Adrenal gland (tissue), 12 donors: Measurements from ENCODE around the gene CRACR2A. TPM values are rescaled to one million over a fixed set of nuclear protein-coding genes. Genes with fewer than 3 reads are reported as not detected.

Source experiments
- DNase-seq, 7 donors: peaks; one replicate each; pipeline ENCODE4 v3.0.0-alpha.2; 2019 to 2020
- H3K27ac ChIP-seq, 5 donors: fragments of 200-600 bp; sonication (generic) in 4 of 5; 1 replicate in 3 of 5; 2 replicates in 2 of 5; pipeline versions ENCODE4 v1.5.1 to v1.8.0; 2016 to 2020; ENCODE audit warnings: mild to moderate bottlenecking in 1 of 5
- H3K27me3 ChIP-seq: fragments of 200-600 bp; 2 replicates; pipeline ENCODE4 v1.8.0; 2021
- H3K36me3 ChIP-seq, 2 donors: fragments of 200-600 bp; replicated peaks in 1 of 2; 1 replicate in 1 of 2; 2 replicates in 1 of 2; pipeline versions ENCODE4 v1.5.1 to v1.8.0; 2018 to 2022
- H3K4me1 ChIP-seq, 2 donors: fragments of 200-600 bp; replicated peaks in 1 of 2; 1 replicate in 1 of 2; 2 replicates in 1 of 2; pipeline versions ENCODE4 v1.5.1 to v1.8.0; 2018 to 2021
- H3K4me3 ChIP-seq, 4 donors: fragments of 200-600 bp; sonication (generic) in 3 of 4; one replicate each; pipeline ENCODE4 v1.5.1; 2016 to 2018
- H3K9me3 ChIP-seq, 3 donors: fragments of 200-600 bp; sonication (generic) in 1 of 3; replicated peaks in 1 of 3; 1 replicate in 2 of 3; 2 replicates in 1 of 3; pipeline versions ENCODE4 v1.5.1 to v1.8.0; 2016 to 2021
- CTCF ChIP-seq, 6 experiments: fragments of 450-650 bp in 4 of 6; fragments of 200-600 bp in 2 of 6; sonication (generic) in 1 of 6; IDR thresholded peaks; 1 replicate in 5 of 6; 2 replicates in 1 of 6; pipeline versions ENCODE4 v1.5.1 to v1.8.0; 2016 to 2021; ENCODE audit warnings: antibody characterized with exemption in 6 of 6, mild to moderate bottlenecking in 2 of 6, moderate library complexity in 1 of 6
- POLR2A ChIP-seq, 2 donors: fragments of 450-650 bp; IDR thresholded peaks; one replicate each; pipeline ENCODE4 v1.6.1; 2017; ENCODE audit warnings: antibody characterized with exemption in 2 of 2, mild to moderate bottlenecking in 2 of 2, moderate library complexity in 1 of 2
- WGBS, 4 donors: extraction: QIAGEN DNeasy Blood & Tissue Kit in 2 of 4; methylation state at CpG; one replicate each; pipeline versions ENCODE4 v1.1.5 to v1.1.7; 2013 to 2017; 5-methylcytosine and 5-hydroxymethylcytosine counted together
- intact Hi-C, 2 donors: fragments of 100-400 bp; cut with DNase I; formaldehyde crosslinking; loops; one replicate each; pipeline versions ENCODE4 v1.14.1 to v1.15.0; 2022 to 2023
- polyA plus RNA-seq, 3 donors: library from polyadenylated mRNA; stranded (reverse); fragments of 200-250 nt in 2 of 3; fragments of 350-450 nt in 1 of 3; fragmentation: Illumina TruSeq in 1 of 3; extraction: RNeasy Lipid Tissue Mini Kit (QIAGEN cat#74804) in 1 of 3; gene quantifications; one replicate each; pipeline ENCODE4 v1.2.3, GENCODE V29; 2013 to 2014
- total RNA-seq, 9 donors: library from RNA; depleted of rRNA in 4 of 9; stranded (reverse); fragments of >200 nt in 4 of 9; fragments of 120-200 nt in 1 of 9; fragmentation: NEBNext Ultra II Directional in 1 of 9; extraction: Animal tissue kit (Norgen Biotek cat#: 25700) in 1 of 9; gene quantifications; one replicate each; pipeline versions ENCODE4 v1.1.0 to v1.2.4, GENCODE V29; 2013 to 2023
- donor health status: healthy with polysubstance abuse.
- donor health status: Bipolar disorder and iron deficiency.
- donor health status: DM: yes; HTN: yes; CAD: no.
- donor health status: DM: no; HTN: no; CAD: no.
- donor health status: DM: no; HTN: no; CAD: no.
- donor health status: DM: yes; HTN: yes; CAD: no.

CRACR2A gene
- total and polyA plus RNA-seq, 12 donors = 0.50 to 3.5 (median 2.0) TPM

- no peaks in the 10 kb centered on the region for H3K36me3 ChIP-seq
- intact Hi-C loops = no loop called here
- H3K4me3 ChIP-seq = no peak overlapping the region
- DNase-seq = no peak
- H3K27me3 ChIP-seq = no peaks in the 10 kb centered on the region
- H3K4me1 ChIP-seq = no peaks in the 10 kb centered on the region
- no peaks in the 10 kb centered on the region for H3K9me3 ChIP-seq
- 71 to 84% (median 81%) methylated on average over 6 to 7 of the region's 7 CpGs for WGBS, 4 donors
- H3K27ac ChIP-seq = no peak overlapping the region
- TF ChIP-seq POLR2A (IDR thresholded peaks at IDR 0.05) (no peak), CTCF (IDR thresholded peaks at IDR 0.05) (no peak)
Measured at GRCh38 chr12:3597526-3598210, 155.2 kb downstream of the CRACR2A start.

GRCh38 chr12:3596703-3597415 is 156.1 kb downstream of the CRACR2A start:
- TF ChIP-seq POLR2A (IDR thresholded peaks at IDR 0.05) (no peak), CTCF (IDR thresholded peaks at IDR 0.05) (no peak)
- Histone ChIP-seq H3K9me3 (no peaks in the 10 kb centered on the region), H3K4me1 (no peaks in the 10 kb centered on the region), H3K36me3 (no peaks in the 10 kb centered on the region), H3K27me3 (no peaks in the 10 kb centered on the region), H3K27ac (no peak overlapping the region), H3K4me3 (no peak overlapping the region)
- intact Hi-C loops = no loop called here
- 83 to 89% (median 88%) methylated on average over 8 of the region's 8 CpGs for WGBS, 4 donors
- DNase-seq = no peak

GRCh38 chr12:3595721-3596120 is 157.2 kb downstream of the CRACR2A start:
- intact Hi-C loops = no loop called here
- TF ChIP-seq POLR2A (IDR thresholded peaks at IDR 0.05) (no peak), CTCF (IDR thresholded peaks at IDR 0.05) (no peak)
- Histone ChIP-seq H3K4me1 (no peaks in the 10 kb centered on the region), H3K27ac (no peak overlapping the region), H3K27me3 (no peaks in the 10 kb centered on the region), H3K36me3 (no peaks in the 10 kb centered on the region), H3K9me3 (no peaks in the 10 kb centered on the region), H3K4me3 (no peak overlapping the region)
- 90 to 96% (median 94%) methylated on average over 5 to 6 of the region's 6 CpGs for WGBS, 4 donors
- no peak for DNase-seq

GRCh38 chr12:3594966-3595365 is 157.9 kb downstream of the CRACR2A start:
- Histone ChIP-seq H3K4me1 (no peaks in the 10 kb centered on the region), H3K36me3 (no peaks in the 10 kb centered on the region), H3K27me3 (no peaks in the 10 kb centered on the region), H3K9me3 (no peaks in the 10 kb centered on the region), H3K4me3 (no peak overlapping the region), H3K27ac (no peak overlapping the region)
- TF ChIP-seq CTCF (IDR thresholded peaks at IDR 0.05) = no peak
- TF ChIP-seq POLR2A (IDR thresholded peaks at IDR 0.05) = no peak
- no peak for DNase-seq
- 85 to 100% (median 91%) methylated on average over 1 to 2 of the region's 2 CpGs; no CpG with 5 or more reads in 1 of the 4 donors for WGBS, 4 donors
- intact Hi-C loops = no loop called here
